Germinal center (tissue), 1 donor: ENCODE data around the gene NBEAL1.
"Not testable (repeated sequence)": the region's sequence is repeated elsewhere in the genome, so short reads cannot be mapped to it uniquely, and the experiment has no call there.

Experiments
- DNase-seq: peaks from one replicate; pipeline ENCODE4 v3.0.0; 2012; ENCODE audit warnings: mixed read lengths, low spot score

The NBEAL1 gene

DNA sequence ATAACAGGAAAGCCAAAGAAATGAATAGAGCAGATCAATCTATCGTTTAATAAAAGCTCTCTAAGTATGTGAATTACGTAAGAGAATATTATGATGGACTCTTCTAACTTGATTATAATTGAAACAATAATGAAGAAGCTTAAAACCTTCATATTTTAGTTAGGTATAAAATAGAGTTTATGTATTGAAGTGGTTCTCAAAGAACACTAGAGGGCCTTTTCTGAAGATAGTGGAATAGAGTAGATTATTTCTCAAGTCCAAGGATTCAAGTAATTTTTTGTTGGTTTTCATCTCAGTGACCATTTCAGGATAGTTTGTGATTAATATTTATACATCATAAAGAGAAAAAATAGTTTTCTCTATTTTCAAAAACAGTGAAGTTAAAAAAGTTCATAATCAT lies 97.7 kb downstream of the NBEAL1 start:
- no peak for DNase-seq

DNA sequence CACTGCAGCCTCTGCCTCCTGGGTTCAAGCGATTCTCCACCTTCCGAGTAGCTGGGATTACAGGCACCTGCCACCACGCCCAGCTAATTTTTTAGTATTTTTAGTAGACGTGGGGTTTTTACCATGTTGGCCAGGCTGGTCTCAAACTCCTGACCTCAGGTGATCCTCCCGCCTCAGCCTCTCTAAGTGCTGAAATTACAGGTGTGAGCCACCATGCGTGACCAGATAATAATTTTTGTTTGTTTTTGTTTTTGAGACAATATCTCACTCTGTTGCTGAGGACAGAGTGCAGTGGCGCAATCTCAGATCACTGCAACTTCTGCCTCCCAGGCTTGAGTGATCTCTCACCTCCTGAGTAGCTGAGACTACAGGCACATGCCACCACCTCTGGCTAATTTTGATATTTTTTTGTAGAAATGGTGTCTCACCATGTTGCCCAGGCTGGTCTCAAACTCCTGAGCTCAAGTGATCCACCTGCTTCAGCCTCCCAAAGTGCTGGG lies 100.6 kb downstream of the NBEAL1 start:
- DNase-seq: not testable (repeated sequence)

DNA sequence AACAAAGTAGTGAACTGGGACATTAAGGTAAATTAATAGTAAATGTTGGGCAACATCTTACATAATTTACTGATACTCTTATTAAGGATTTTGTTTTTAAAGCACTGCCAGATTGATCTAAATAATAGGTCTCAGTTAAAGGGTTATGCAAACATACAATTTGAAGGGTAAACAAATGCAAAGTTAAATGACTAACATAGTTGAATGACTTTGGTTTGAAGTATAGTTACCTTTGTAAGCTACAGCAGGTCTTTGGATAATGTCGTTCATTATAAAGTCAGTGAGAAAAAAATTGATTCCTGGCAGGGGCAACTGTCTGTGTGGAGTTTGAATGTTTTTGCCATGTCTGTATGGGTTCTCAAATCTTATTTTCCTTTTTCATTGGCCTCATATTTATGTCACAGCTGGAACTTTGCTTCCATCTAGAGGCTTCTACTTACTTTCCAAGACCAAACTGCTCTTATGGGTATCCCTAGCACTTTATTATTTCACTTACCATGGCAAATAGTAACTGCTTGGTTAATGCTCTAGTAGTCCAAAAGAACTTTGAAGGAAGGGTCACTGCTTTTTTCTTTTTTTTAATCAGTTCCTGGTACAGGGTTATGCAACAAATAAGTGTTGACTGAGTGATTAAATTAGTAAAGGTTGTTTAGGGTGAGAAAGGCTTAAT lies 107.8 kb downstream of the NBEAL1 start:
- no peak for DNase-seq

DNA sequence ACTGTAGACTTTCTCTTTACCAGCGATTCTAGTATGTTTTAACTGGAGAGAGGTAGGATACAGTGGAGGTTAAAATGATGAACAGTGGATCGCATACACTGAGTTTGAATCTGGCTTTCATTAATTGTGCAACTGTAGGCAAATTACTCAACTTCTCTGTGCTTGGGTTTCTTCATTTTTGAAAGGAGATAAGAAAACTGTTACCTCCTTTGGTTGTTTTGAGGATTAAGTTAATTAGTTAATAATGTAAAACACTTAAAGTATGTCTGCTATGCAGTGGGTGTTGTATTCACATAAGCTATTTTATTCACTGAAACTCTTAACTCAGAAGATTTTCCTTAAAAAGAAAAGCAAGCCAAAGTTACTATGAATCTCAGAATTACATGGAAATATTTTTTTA lies 112.3 kb downstream of the NBEAL1 start:
- no peak for DNase-seq

DNA sequence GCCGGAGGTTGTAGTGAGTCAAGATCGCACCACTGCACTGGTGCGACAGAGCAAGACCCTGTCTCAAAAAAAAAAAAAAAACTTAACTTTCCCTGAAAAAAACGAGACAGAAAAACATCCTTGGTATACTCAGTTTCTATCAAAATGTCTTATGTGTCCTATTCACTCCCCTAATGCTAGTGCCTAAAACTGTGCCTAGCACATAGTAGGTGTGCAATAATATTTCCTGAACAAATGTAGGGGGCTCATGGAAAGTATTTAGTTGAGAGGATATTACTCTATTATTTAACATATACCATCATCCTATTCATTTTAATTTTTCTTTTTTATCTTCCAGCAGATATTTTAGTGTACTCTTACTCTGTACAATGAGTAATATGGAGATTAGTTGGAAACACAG lies 120.4 kb downstream of the NBEAL1 start:
- DNase-seq: no peak

DNA sequence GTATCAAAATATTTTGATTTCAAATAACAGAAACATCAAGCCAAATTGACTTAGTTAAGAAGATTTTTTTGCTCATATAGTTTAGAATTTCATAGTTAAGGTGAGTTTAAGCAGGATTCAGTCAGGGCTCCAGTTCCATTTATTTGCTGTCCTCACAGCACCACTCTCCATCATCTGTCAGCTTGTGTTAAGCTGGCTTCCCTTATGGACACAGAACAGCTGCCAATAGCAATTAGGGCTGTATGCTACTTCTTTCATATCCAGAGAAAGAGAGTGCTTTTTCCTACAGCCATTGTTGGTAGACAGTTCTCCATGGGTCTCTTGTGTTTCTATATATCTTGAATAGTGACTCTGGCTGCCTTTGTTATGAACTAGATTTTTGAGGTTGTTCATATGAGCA lies 128.7 kb downstream of the NBEAL1 start:
- DNase-seq: no peak

DNA sequence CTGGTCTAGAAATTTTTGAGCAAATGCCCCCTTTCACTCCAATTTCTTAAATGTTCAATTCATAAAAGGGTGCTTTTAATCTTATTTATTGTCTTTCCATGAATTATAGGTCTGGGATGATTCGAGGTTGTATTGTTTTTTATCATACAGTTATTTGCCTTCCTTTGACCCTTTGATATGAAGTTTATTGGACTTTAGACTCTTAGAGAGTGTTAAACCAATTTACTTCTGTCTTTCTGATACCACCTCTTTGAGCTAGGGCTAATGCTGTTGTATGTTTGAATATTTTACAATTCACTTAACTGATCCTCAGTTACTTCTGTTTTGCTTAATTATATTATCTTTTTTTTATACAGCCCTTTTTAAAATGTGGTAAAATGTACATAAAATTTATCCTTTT lies 134.5 kb downstream of the NBEAL1 start:
- DNase-seq: no peak

DNA sequence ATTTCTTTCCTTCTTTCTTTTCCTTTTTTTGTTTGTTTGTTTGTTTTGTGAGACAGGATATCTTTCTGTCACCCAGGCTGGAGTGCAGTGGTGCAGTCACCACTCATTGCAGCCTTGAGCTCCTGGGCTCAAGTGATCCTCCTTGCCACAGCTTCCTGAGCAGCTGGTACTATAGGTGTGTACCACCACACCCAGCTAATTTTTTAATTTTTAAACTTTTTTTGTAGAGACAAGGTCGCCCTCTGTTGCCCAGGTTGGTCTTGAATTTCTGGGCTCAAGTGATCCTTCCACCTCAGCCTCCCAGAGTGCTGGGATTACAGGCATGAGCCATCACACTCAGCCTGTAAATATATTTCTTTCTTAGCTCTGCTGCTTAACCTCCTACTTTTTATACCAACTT lies 140.7 kb downstream of the NBEAL1 start:
- DNase-seq: no peak

DNA sequence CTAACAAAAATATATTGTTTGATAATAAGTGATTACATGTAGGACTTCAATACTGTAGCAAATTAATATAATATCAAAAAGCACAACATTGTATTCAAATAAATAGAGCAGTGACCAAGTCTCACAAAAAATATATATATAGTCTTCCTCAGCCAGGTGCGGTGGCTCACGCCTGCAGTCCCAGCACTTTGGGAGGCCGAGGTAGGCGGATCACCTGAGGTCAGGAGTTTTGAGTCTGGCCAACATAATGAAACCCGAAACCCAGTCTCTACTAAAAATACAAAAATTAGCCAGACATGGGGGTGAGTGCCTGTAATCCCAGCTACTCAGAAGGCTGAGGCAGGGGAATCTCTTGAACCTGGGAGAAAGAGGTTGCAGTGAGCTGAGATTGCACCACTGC lies 148.0 kb downstream of the NBEAL1 start:
- DNase-seq: not testable (repeated sequence)

DNA sequence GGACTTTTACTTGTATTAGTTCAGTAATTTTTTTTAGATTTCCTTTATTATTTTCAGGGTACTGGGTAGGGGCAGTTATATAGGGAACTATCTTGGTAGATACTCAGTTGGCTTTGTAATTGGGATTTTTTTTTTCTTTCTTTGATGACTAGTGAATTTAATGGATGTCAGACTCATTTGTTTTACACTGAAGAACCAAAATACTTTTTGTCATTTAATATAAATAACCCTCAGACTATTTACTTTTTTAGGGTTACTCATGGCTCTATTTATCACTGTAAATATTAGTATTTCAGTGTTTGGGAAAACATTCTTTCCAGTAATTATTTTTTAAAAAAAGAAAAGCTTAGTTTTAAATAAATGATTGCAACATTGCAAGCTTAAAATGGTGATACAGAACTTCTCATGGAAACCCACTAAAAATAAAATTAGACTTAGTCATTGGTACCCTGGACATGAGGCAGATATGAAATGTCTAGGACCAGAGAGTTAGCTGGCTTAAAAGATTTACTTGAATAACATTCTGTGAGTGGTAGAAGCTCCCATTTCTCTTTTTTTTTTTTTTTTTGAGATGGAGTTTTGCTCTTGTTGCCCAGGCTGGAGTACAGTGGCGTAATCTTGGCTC lies 149.7 kb downstream of the NBEAL1 start:
- no peak for DNase-seq

DNA sequence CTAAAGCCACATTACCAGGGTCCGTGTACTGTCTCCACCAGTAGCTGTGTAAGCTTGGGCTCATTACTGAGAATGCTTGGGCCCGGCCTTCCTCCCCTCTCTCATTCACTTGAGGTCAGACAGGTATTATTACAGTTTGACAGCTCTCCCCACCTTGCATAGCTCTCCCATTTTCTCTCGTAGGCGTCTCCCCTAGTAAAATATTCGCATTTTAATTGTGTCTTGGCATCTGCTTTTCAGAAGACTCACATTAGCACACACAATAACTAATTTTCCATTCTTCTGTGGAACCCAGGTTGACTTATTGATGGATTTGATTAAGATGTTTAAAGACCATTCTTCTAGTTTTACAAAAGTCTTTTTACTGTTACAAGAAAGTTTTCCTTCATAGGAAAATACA lies 153.1 kb downstream of the NBEAL1 start:
- DNase-seq: no peak

DNA sequence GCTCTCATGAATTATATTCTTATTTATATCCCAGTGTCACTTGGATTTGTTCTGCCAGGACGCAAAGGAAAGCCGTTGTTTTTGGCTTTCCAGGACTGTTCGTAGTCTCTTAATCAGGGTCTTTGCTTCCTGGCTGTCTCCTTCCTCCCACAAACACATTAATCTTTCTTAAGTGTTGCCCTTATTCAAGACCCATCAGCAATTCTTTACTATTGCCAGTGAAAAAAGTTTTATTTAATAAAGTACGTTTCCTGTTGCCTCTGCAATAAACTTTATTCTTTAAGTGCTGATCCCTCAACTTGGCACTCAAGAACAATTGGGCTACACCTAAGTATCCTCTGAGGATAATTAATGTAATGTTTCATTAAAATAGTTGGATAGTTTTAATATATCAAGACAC lies 155.8 kb downstream of the NBEAL1 start:
- DNase-seq: no peak

DNA sequence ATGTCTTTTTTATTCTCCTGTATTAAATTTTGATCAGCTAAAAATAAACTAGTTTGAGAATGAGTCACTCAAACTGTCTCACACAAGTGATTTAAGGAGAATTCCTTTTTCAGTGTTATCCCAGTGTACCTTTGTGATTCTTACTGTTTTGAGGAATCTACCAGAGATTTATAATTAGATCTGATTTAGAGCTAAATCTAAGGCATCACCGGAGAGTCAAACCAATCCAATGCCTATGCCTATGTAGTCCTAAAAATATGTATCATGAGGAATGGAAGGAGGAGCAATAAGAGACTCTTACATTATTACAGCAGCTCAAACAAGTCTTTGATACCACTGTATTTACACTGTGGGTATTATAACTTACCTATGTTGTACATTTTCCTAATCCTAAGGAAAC lies 160.7 kb downstream of the NBEAL1 start:
- DNase-seq: no peak

DNA sequence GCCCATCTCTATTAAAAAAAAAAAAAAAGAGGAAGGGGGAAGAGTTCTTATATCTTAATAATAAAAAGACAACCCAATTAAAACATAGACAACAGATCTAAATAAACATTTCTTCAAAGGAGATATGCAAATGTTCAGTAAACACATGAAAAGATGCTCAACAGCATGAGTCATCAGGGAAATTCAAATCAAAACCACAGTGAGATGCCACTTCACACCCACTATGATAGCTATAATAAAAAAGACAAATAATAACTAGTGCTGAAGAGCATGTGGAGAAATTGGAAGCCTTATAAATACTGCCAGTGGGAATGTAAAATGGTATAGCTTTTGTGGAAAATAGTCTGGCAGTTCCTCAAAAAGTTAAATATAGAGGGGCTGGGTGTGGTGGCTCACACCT lies 162.7 kb downstream of the NBEAL1 start:
- DNase-seq: no peak

DNA sequence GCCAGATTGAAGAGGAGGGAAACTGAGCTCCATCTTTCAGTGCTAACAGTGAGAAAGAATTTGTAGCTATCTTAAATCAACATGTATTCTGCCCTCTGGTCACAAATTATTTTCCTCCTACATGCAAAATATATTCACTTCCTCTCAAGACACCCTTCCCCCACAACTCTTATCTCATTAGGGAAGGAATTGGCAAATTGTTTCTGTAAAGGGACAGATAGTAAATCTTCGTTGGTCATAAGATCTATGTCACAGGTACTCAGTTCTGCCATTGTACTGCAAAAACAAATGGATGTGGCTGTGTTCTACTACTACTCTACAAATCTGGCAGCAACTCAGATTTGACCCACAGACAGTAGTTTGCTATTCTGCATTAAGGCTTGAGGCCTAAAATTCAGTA lies 171.2 kb downstream of the NBEAL1 start:
- DNase-seq: no peak

DNA sequence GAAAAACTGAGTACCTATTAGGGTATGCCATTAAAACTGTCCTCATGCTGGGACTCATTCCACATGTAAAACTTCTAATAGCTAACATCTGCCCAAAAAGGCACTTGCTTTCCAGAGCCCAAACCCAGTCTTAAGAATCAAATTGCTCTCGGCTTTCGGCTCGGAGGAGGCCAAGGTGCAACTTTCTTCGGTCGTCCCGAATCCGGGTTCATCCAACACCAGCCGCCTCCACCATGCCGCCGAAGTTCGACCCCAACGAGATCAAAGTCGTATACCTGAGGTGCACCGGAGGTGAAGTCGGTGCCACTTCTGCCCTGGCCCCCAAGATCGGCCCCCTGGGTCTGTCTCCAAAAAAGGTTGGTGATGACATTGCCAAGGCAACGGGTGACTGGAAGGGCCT lies 175.9 kb downstream of the NBEAL1 start:
- DNase-seq: not testable (repeated sequence)

DNA sequence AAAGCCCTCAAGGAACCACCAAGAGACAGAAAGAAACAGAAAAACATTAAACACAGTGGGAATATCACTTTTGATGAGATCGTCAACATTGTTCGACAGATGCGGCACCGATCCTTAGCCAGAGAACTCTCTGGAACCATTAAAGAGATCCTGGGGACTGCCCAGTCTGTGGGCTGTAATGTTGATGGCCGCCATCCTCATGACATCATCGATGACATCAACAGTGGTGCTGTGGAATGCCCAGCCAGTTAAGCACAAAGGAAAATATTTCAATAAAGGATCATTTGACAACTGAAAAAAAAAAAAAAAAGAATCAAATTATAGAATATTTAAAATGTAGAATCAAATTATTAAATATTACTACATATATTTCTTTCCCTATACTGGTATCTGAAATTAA lies 176.4 kb downstream of the NBEAL1 start:
- DNase-seq: not testable (repeated sequence)

DNA sequence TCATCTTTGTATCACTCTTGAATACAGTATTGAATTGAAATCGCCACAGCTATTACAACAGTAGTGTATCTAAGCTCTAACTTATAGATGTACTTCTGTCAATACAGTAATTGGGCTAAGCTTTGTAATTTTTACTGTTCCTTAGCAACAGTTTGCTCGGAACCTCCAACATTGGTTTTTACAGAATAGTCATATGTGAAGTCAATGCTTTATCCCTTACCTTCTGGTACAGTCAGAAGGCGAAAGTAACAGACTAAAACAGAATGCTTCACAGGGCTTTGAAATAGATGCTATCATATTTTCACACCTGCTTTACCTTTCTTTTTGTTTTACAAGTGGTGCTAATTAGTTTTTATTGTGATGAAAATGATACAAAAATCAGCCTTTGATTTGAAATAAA lies 177.3 kb downstream of the NBEAL1 start:
- DNase-seq: no peak

DNA sequence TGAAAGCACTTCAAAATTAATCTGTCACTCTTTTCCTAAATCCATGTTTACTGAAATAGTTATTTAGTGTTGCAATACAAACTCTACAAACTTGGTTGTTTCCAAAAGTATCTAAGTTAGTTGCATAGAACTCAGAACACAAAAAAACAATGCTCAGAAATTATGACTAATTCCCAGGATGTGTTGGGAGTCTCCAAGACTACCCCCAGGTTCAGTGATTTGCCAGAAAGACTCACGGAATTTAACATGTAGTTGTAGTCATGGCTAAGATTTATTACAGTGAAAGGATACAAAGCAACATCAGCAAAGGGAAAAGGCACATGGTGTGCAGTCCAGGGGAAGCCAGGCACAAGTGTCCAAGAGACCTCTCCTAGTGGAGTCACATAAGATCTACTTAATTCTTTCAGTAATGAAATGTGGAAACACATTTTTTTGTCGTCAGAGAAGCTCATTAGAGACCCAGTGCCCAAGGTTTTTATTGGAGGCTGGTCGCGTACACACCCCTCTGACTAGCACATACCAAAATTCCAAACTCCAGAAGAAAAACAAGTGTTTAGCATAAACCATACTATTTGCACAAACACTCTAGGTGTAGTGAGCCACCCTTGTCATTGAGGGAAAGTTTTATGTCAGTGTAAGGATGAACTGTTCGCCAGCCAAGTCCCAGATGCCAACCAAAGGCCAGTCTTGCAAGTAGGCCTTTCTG lies 180.8 kb downstream of the NBEAL1 start:
- DNase-seq: no peak

DNA sequence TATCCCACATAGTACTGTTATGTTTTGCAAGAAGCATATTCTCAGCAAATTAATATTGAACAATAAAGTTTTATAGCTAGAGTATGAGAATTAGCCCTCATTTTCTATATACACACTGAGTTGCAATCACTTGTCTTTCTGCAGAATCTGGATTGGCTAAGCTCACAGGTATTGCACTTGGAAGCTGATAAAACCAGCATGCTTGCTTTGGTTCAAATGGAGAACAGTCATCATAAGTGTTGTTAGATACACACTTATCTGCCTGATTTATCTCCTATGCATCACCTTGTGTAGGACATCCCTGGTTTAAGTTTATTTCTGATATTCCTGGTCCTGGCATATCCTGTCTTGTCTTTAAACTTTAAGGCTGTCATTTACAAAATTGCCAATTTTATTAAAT lies 186.2 kb downstream of the NBEAL1 start:
- DNase-seq: no peak

DNA sequence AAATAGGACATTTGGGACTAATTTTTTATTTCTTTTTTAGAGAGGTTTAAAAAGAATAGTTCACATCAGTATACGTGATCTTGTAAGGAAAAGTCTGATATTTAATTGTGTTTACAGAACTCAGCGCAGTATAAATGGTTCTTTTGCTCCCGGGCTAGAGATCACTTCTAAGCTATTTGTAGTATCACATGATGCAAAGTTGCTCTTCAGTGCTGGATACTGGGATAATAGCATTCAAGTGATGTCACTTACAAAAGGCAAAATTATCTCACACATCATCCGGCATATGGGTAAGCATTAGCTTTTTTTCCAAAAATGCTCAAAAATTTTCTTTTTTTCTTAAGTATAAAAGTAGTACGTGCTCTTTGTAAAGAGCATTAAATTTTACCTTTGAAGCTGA lies 186.8 kb downstream of the NBEAL1 start:
- no peak for DNase-seq

DNA sequence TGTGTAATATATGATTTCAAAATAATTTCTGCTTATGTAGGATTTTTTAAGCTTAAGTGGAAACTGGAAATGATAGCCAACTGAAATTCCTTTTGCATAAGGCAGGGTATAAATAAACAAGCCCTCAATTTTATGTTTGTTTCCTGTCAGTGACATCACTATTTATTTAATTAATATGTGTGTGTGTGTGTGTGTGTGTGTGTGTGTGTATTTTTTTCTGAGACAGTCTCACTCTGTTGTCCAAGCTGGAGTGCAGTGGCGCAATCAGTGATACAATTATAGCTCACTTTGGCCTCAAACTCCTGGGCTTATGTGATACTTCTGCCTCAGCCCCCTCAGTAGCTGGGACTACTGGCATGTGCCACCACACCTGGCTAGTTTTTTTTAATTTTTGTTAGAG lies 194.9 kb downstream of the NBEAL1 start:
- DNase-seq: no peak

DNA sequence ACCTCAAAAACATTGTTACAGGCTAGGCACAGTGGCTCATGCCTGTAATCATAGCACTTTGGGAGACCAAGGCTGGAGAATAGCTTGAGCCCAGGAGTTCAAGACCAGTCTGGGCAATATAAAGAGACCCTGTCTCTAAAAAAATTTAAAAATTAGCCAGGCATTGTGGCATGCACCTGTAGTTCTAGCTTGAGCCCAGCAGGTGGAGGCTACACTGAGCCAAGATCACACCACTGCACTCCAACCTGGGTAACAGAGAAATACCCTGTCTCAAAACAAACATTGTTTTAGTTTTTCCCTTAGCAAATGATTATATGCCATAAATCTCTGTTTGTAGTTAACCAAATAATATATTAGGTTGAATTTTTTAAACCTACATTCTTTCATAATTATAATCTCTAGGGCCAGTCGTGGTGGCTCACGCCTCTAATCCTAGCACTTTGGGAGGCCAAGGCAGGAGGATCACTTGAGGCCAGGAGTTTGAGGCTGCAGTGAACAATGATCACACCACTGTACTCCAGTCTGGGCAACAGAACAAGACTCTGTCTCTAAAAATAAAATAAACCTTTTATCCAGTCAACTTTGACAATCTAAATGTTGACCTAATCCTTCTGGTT lies 210.9 kb downstream of the NBEAL1 start:
- DNase-seq: no peak
